NCI-H446 treated with DMSO at 0.1 percent for 48 hours (cell line): Measurements from ENCODE around the gene CACYBP.
A peak's percentile ranks its signal among the peaks of the same experiment; 100 is the strongest.
"Not testable (repeated sequence)": the region's sequence is repeated elsewhere in the genome, so short reads cannot be mapped to it uniquely, and the experiment has no call there.

ENCODE experiments used
- DNase-seq: peaks from one replicate; lab custom pipeline; 2025; lab: John Stamatoyannopoulos, UW

CACYBP gene

DNA sequence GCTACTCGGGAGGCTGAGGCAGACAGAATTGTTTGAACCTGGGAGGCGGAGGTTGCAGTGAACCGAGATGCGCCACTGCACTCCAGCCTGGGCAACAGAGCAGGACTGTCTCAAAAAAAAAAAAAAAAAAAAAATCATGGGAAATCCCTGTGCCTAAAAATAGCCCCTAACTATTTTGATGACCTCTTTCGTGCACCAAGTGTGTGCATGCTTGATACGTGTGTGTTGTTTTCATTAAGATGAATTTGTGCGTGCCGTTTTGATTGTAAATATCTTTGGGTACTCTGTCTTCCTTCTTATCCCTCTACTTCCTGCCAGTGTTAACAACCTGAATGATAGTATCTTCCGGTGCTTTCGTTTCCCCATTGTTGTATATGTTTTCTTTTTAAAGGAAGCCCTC is 9.8 kb downstream of the CACYBP start:
- DNase-seq, result no peak

- no peak for DNase-seq
Observed at GRCh38 chr1:175013445-175013844, 13.7 kb downstream of the CACYBP start.

GRCh38 chr1:175015243-175015642 is 15.5 kb downstream of the CACYBP start:
- no peak for DNase-seq

DNA sequence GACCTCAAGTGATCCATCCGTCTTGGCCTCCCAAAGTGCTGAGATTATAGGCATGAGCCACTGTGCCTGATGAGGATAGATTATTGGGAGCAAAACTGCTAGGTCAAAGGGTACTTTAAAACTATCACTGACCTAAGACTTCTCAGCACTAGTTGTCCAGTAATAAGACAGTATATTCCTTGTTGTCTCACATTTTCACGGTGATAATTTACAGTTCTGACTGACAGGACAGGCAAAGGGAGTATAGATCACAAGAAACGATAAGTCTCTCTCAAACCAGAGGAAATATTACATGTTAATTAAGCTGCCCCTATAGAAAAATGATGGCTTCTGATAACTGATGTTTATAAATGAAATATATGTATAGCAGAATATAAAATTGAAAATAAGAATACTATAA is 19.8 kb downstream of the CACYBP start:
- no peak for DNase-seq

DNA sequence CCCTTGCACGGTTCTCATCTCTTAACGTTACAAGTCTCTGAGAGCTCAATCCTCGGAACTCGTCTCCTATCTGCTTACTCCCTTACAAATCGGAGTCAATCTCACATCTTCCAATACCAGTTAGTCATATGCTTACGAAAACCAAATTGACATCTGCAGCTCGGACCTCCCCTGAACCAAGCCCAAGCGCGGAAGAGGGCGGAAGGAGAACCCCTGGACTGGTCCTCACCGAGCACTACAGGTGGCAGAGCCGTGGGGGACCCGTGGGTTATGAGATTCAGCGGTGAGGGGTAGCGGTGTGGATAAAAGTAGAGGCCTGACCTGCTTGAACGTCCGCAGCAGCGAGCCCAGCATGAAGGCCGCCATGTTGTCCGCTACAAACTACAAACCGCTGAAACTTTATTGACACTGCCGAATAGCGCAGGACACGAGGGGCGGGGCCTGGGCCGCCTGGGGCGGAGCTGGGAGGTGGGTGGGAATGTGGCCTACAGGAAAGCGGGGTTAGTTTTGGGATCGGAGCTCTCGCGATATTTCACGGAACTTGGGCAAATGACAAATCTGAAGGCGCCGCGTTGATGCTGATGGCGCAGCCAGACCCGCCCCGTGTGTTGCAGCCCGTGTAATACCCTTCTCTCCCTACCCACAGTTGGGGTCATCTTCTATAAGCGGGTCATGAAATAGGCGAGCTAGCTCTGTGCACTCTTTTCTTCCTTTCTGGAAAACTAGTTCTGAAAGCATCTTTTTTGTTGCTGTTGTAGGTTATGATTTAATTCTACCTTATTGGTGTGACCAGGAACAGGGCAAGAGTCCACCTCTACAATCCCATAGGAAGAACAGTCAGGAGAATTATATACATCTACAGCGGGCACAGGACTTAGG is 23.5 kb downstream of the CACYBP start, which contains the start of gene MRPS14:
MRPS14 (minus strand) TSS at position 383 of the 879 bp plus-strand sequence; CDS start at position 366, 17 bp downstream.
- peak; percentile 97 for DNase-seq

DNA sequence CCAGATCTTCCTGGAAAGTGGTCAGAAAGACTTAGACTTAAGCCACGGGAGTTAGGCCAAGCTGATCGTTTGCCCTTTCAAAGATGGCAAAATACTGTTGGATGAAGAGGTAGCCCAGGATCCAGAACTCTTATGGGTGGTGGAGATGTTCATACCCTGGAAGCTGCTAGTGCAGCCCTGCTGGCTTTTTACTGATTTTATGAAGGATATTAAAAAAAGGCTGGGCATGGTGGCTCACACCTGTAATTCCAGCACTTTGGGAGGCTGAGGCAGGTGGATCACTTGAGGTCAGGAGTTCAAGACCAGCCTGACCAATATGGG is 24.1 kb downstream of the CACYBP start:
- DNase-seq, result not testable (repeated sequence)

DNA sequence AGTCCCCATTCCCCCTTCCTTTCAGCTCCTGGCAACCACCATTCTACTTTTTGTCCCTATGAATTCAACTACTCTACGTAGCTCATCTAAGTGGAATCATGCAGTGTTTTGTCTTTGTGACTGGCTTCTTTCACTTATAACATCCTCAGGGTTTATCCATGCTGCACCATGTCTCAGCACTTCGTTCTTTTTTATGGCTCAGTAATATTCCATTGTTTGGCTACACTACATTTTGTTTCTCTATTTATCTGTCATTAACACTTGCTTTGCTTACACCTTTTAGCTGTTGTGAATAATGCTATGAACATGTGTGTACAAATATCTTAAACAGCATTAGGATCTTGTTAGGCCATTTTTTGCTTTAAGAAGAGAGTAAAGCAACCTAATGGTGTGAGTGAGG is 25.0 kb downstream of the CACYBP start:
- no peak for DNase-seq

DNA sequence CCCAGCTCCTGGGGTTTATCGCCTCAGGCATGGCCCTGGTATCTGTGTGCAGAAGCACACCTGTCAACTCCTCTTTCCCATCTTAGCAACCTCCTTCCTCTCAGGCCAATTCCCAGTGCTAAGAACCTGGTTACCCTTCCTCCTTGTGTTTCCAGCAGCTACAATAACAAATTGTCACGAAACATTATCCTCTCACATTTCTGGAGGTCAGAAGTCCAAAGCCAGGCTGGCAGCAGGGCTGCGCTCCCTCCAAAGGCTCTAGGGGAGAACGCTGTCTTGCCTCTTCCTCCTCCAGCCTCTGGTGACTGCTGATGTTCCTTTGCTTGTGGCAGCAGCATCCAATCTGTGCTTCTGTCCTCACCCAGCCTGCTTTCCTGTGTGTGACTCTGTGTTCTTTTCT is 34.2 kb downstream of the CACYBP start:
- no peak for DNase-seq

DNA sequence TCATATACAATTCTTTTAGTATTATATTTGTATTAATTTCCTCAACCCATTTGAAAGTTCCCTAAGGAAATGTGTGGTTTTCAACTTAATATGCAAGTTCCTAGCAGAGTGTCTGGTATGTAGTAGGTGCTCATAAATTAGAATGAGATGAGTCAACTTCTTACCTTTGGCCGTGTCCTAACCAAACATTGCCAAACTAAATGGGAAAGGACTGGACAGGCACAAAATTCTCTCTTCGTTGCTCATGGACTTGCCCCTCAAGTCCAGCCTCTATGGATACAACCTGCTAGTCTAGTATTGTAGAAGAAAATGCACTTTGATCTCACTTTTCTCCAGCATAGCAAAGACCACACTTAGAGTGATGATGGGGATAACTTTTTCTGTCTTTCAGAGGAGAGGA is 35.0 kb downstream of the CACYBP start:
- no peak for DNase-seq

- DNase-seq, result no peak
Observed at GRCh38 chr1:175035865-175036264, 36.1 kb downstream of the CACYBP start.

DNA sequence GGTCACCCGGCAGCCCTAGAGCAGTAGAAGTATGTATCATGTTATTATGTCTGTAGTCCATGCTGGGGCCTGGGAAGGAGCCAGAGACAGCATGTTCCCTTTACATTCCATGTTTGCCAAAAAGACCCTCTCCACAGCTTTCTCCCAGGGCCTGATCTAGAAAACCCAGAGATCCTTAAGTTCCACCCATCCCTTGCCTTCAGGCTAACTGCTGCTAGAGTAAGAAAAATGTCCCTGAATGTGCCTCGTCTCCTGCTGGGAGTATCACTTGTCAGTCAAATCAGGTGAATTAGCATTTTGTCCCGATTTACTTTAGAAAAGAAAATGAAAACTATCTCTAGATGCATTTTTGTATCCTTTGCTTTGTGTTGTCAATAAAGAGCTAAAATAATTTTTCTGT is 36.7 kb downstream of the CACYBP start:
- DNase-seq, result no peak

DNA sequence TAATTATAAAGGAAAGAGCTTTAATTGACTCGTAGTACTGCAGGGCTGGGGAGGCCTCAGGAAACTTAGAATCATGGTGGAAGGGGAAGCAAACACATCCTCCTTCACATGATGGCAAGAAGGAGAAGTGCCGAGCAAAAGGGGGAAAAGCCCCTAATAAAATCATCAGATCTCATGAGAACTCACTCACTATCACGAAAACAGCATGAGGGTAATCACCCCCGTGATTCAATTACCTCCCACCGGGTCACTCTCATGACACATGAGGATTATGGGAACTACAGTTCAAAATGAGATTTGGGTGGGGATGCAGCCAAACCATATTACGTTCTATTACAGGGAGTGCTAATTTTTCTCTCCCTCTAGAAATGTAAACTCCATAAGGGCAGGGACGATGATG is 37.7 kb downstream of the CACYBP start:
- no peak for DNase-seq

DNA sequence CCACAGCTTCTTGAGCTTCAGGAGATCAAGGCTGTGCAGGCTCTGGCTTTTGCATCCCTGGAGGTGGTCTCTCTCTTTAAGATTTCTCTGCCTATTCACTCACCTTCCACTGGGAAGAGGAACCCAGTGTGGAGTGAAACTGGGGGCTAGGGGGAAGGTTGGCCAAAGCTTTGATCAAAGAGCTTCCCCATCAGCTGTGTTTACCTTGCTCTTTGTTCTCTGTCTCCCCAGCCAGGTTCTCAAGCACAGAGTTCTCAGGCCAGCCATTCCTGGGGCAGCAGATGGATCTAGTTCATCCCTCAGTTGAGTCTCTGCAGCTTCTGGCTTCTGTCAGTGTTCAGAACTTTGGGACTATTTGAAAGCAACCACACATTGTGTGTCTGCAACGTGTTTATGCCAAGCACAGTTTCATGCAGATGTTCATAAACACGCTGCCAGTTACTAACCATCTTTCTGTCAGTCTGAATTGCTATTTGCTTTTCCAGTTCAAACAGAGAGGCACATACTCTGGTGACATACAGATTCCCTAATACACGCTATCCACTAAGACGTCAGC is 40.7 kb downstream of the CACYBP start:
- DNase-seq, result no peak

GRCh38 chr1:175042650-175043049 is 42.9 kb downstream of the CACYBP start:
- no peak for DNase-seq

GRCh38 chr1:175043824-175044223 is 44.1 kb downstream of the CACYBP start:
- no peak for DNase-seq

DNA sequence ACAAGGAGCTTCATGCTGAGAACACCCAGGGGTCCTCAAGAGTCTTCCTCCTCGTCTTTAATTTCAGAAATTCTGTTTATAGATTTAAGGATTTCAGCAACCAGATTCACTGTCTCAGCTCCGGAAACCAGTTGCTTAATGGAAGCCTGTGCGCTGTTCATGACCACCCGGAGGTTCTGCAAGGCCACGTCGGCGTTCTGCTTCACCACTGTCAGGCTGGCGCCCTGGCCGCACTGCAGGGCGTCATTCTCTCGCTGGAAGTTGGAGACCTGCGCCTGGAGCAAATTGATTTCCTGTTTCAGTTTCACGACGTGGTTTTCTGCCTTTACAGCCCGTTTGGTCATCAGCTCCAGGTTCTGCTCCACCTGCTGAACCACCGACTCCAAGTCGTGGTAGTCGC is 44.8 kb downstream of the CACYBP start:
- DNase-seq, result not testable (repeated sequence)

- DNase-seq, result no peak
Observed at GRCh38 chr1:175045097-175045496, 45.4 kb downstream of the CACYBP start.

GRCh38 chr1:175045519-175045918 is 45.8 kb downstream of the CACYBP start:
- no peak for DNase-seq

DNA sequence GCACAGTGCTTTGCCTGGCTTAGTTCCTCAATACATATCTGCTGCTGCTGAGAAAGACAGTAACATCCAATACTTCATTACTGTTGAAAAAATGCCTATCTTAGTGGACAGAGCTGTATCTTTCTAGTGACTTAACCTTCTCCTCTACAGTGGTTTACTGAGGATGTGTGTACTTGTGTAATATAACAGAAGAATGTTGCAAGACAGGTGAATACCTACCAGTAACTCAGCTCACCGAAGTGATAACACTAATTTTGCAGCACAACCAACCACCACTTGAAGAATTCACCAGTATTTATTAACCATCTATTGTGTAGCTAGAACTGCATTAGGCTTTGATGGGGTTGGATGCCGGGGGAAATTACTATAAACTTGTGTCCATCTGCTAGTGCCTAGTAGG is 51.2 kb downstream of the CACYBP start:
- no peak for DNase-seq

GRCh38 chr1:175054736-175055135 is 55.0 kb downstream of the CACYBP start:
- DNase-seq, result no peak
